ENCODE results near the gene ASB2. TPM values are rescaled to one million over a fixed set of nuclear protein-coding genes. Genes with fewer than 3 reads are reported as not detected.

ASB2 gene
- total RNA-seq, 1 experiment from 2014 or later: not detected

DNA sequence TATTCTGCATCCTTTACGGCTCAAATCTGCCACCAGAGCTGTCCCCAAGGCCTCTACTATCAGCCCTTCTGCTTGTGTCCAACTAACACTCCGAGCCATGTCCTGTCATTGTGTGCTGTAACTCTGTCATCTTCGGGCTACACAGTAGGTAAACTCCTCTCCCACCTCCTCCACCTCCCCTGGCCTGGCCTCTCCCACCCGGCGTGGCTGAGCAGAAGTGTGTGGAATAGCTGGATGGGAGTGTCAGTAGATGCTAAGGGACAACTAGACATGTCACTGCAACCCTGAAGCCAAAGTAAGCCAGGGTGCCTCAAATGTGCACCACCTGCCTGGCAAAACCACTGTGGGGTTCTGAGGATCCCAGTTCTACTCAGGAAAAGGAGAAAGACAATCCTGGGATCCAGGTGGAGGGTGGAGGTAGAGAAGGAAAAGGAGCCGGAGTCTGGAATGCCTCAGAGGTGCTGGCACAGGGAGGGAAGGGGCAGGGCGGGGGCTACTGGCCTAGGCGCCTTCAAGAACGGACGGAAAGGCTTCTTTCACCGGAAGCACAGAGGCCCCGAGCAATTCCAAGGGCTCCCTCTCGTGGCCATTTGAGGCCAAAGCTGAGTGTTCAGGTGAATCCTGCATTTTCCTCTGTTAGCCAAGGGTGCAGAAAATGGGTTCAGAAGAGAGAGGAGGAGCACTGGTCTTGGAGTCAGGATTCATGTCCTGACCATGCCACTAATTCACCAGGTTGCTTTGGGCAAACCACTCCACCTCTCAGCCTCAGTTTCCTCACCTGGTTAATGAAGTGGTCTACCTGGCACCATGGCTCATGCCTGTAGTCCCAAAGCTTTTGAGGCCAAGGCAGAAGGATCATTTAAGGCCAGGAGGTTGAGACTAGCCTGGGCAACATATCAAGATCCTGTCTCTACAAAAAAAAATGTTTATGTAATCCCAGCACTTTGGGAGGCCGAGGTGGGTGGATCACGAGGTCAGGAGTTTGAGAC lies 69.7 kb downstream of the ASB2 start:
- RAD21 ChIA-PET (ENCODE audit: low non-redundant PET in 1 of 2, low total read pairs in 2 of 2, uncharacterized antibody in 2 of 2, unreplicated experiment in 2 of 2): interaction anchor here in 1 of 2 experiments (1.2 kb wide), 1 partner anchor 258 kb away, joined by 3 read pairs; no protein-coding TSS in a partner anchor
- H3K9me3 ChIP-seq (ENCODE audit: control insufficient read depth in 1 of 2, insufficient read depth in 1 of 2, low read depth in 1 of 2, low read length in 2 of 2): no peaks in the 10 kb centered on the region
- no peak overlapping the region for H3K27ac ChIP-seq (ENCODE audit: low read depth, low read length)
- H3K36me3 ChIP-seq (ENCODE audit: control insufficient read depth in 1 of 2, insufficient read depth in 2 of 2, low read length in 2 of 2): no peaks in the 10 kb centered on the region
- BruUV-seq (replicated peaks): no TSS peak
- no peak overlapping the region for H3K4me3 ChIP-seq (replicated peaks in 1 of 2; ENCODE audit: low read depth in 1 of 2, low read length in 2 of 2)
- H3K27me3 ChIP-seq (ENCODE audit: insufficient read depth, low read length): no peaks in the 10 kb centered on the region
- no peaks in the 10 kb centered on the region for H4K20me1 ChIP-seq (ENCODE audit: insufficient read depth)
- H2AFZ ChIP-seq (ENCODE audit: low read depth, low read length, poor library complexity, severe bottlenecking): peak overlapping the region; percentile 94
- peaks cover 3 to 7% of the 10 kb centered on the region in 2 experiments; a peak in 3 of 4 replicates for H3K4me1 ChIP-seq (ENCODE audit: control insufficient read depth in 1 of 2, insufficient read depth in 2 of 2, low read length in 2 of 2)
- intact Hi-C loops (cut with micrococcal nuclease): loop anchor here (1.0 to 10.0 kb wide), 3 partner anchors 170 to 952 kb away; no protein-coding TSS in a partner anchor
- no peaks in the 10 kb centered on the region for H3K9me2 ChIP-seq (ENCODE audit: insufficient read depth)
- H3K4me2 ChIP-seq (ENCODE audit: low read length): peak overlapping the region; percentile 37; the same call in 1 of the 2 replicates
- TF ChIP-seq, protein P1, sequence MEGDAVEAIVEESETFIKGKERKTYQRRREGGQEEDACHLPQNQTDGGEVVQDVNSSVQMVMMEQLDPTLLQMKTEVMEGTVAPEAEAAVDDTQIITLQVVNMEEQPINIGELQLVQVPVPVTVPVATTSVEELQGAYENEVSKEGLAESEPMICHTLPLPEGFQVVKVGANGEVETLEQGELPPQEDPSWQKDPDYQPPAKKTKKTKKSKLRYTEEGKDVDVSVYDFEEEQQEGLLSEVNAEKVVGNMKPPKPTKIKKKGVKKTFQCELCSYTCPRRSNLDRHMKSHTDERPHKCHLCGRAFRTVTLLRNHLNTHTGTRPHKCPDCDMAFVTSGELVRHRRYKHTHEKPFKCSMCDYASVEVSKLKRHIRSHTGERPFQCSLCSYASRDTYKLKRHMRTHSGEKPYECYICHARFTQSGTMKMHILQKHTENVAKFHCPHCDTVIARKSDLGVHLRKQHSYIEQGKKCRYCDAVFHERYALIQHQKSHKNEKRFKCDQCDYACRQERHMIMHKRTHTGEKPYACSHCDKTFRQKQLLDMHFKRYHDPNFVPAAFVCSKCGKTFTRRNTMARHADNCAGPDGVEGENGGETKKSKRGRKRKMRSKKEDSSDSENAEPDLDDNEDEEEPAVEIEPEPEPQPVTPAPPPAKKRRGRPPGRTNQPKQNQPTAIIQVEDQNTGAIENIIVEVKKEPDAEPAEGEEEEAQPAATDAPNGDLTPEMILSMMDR (IDR thresholded peaks at IDR 0.05 in 2 of 3, conservative IDR thresholded peaks at IDR 0.05 in 1 of 3; ENCODE audit: borderline replicate concordance in 1 of 3, insufficient read depth in 1 of 3, low read depth in 2 of 3, low read length in 2 of 3): peak; percentile 78 to 92 (median 89)
- TF ChIP-seq, protein P2, sequence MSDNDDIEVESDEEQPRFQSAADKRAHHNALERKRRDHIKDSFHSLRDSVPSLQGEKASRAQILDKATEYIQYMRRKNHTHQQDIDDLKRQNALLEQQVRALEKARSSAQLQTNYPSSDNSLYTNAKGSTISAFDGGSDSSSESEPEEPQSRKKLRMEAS (IDR thresholded peaks at IDR 0.05): peak; percentile 38
- peak; percentile 80 for TF ChIP-seq RAD21 (IDR thresholded peaks at IDR 0.05; ENCODE audit: low read depth)
- no peak; the same call in 1 of the 2 replicates for TF ChIP-seq SRF (IDR thresholded peaks at IDR 0.05; ENCODE audit: low read depth)
- TF ChIP-seq TCF7L2 (IDR thresholded peaks at IDR 0.05; ENCODE audit: borderline replicate concordance, extremely low read depth, insufficient read depth, insufficient read length): no peak
- TF ChIP-seq JUND (IDR thresholded peaks at IDR 0.05): no peak
- TF ChIP-seq CBX3 (IDR thresholded peaks at IDR 0.05; ENCODE audit: low read depth): 0 out of 2 replicates have a peak, but pooled peaks have one; percentile 61
- peak; percentile 40; the same call in 1 of the 2 replicates for TF ChIP-seq ZFX (IDR thresholded peaks at IDR 0.05)
- POLR2A ChIA-PET: no interaction called here
- no peak overlapping the region for H3K9ac ChIP-seq (ENCODE audit: low read length)
- H3K79me2 ChIP-seq (ENCODE audit: insufficient read depth, low read length): no peaks in the 10 kb centered on the region
- DNase-seq (ENCODE audit: low read depth, low spot score) (peak; percentile 63), ATAC-seq (peak; percentile 94)
- CTCF ChIA-PET: interaction anchor here (0.8 to 7.3 kb wide), 4 partner anchors 9 to 252 kb away, joined by 3 to 75 read pairs (median 5); no protein-coding TSS in a partner anchor

Measured in HCT116 (cell line).